Liver (tissue), 9 donors: Measurements from ENCODE around the gene SIPA1L3. TPM values are rescaled to one million over a fixed set of nuclear protein-coding genes. Genes with fewer than 3 reads are reported as not detected.

Experiments used
- DNase-seq: peaks from one replicate; pipeline ENCODE4 v3.0.0-alpha.2; 2017; ENCODE audit warnings: low spot score
- H3K27ac ChIP-seq, 2 donors: one replicate each; pipeline ENCODE4 v1.7.0; 2013; ENCODE audit warnings: inconsistent platforms in 2 of 2, low read length in 2 of 2, control low read depth in 1 of 2, low read depth in 1 of 2, mild to moderate bottlenecking in 1 of 2
- H3K27me3 ChIP-seq, 4 donors: one replicate each; pipeline versions ENCODE4 v1.6.1 to v1.7.0; 2013; ENCODE audit warnings: low read length in 3 of 4, inconsistent platforms in 1 of 4, mild to moderate bottlenecking in 1 of 4, moderate library complexity in 1 of 4; ENCODE audit not compliant: control insufficient read depth in 4 of 4, insufficient read depth in 4 of 4
- H3K36me3 ChIP-seq, 4 donors: one replicate each; pipeline versions ENCODE4 v1.6.1 to v1.7.0; 2013; ENCODE audit warnings: low read length in 3 of 4, mild to moderate bottlenecking in 3 of 4, low read depth in 1 of 4, moderate library complexity in 1 of 4; ENCODE audit not compliant: control insufficient read depth in 4 of 4, insufficient read depth in 3 of 4
- H3K4me1 ChIP-seq, 4 donors: one replicate each; pipeline versions ENCODE4 v1.6.1 to v1.7.0; 2013; ENCODE audit warnings: low read length in 3 of 4, mild to moderate bottlenecking in 3 of 4, moderate library complexity in 1 of 4; ENCODE audit not compliant: control insufficient read depth in 4 of 4, insufficient read depth in 4 of 4
- H3K4me3 ChIP-seq, 3 donors: one replicate each; pipeline versions ENCODE4 v1.6.1 to v1.7.0; 2013; ENCODE audit warnings: low read length in 3 of 3, control low read depth in 1 of 3, low read depth in 1 of 3, mild to moderate bottlenecking in 1 of 3
- H3K9ac ChIP-seq, 2 donors: one replicate each; pipeline ENCODE4 v1.7.0; 2013; ENCODE audit warnings: low read length in 2 of 2, mild to moderate bottlenecking in 2 of 2, moderate library complexity in 2 of 2, control low read depth in 1 of 2, low read depth in 1 of 2
- H3K9me3 ChIP-seq, 4 donors: one replicate each; pipeline versions ENCODE4 v1.6.1 to v1.7.0; 2013; ENCODE audit warnings: low read length in 3 of 4; ENCODE audit not compliant: control insufficient read depth in 4 of 4
- EGR1 ChIP-seq, 2 donors: IDR thresholded peaks; 2 replicates each; pipeline ENCODE4 v1.6.1; 2016 to 2018; ENCODE audit warnings: antibody characterized with exemption in 2 of 2, low read depth in 2 of 2
- FOXA1 ChIP-seq: IDR thresholded peaks from 2 replicates; pipeline ENCODE4 v1.6.1; 2016; ENCODE audit warnings: antibody characterized with exemption
- GABPA ChIP-seq, 2 donors: IDR thresholded peaks in 1 of 2; conservative IDR thresholded peaks in 1 of 2; 2 replicates each; pipeline ENCODE4 v1.6.1; 2016; ENCODE audit warnings: antibody characterized with exemption in 2 of 2, mild to moderate bottlenecking in 1 of 2, moderate library complexity in 1 of 2
- JUND ChIP-seq, 2 donors: IDR thresholded peaks; 2 replicates each; pipeline ENCODE4 v1.6.1; 2016; ENCODE audit warnings: antibody characterized with exemption in 2 of 2
- RXRA ChIP-seq, 2 donors: IDR thresholded peaks; 2 replicates each; pipeline ENCODE4 v1.6.1; 2017 to 2018; ENCODE audit warnings: antibody characterized with exemption in 2 of 2, mild to moderate bottlenecking in 1 of 2
- SP1 ChIP-seq: IDR thresholded peaks from 2 replicates; pipeline ENCODE4 v1.6.1; 2018; ENCODE audit warnings: antibody characterized with exemption, mild to moderate bottlenecking
- YY1 ChIP-seq: IDR thresholded peaks from 2 replicates; pipeline ENCODE4 v1.6.1; 2016; ENCODE audit warnings: antibody characterized with exemption, mild to moderate bottlenecking
- WGBS: extraction: QIAGEN DNeasy Blood & Tissue Kit; methylation state at CpG from one replicate; pipeline ENCODE4 v1.1.7; 2013; 5-methylcytosine and 5-hydroxymethylcytosine counted together
- polyA plus RNA-seq, 2 donors: library from polyadenylated mRNA; stranded (reverse) in 1 of 2; unstranded in 1 of 2; fragments of 200-250 nt in 1 of 2; fragments of >200 nt in 1 of 2; fragmentation: Nextera tagmentation in 1 of 2; extraction: Ambion mirVana in 1 of 2; gene quantifications; one replicate each; pipeline versions ENCODE4 v1.2.1 to v1.2.3, GENCODE V29; 2013 to 2015
- total RNA-seq, 2 donors: library from RNA; depleted of rRNA; stranded (reverse); fragments of >200 nt; gene quantifications; one replicate each; pipeline ENCODE4 v1.2.3, GENCODE V29; 2014
- TF ChIP-seq, protein P1 (sequence below): IDR thresholded peaks from 2 replicates; pipeline ENCODE4 v1.6.1; 2016; ENCODE audit warnings: antibody characterized with exemption, mild to moderate bottlenecking
- TF ChIP-seq, protein P2 (sequence below): fragments of 150-350 bp; IDR thresholded peaks from 2 replicates; pipeline ENCODE4 v1.5.1; 2017; ENCODE audit warnings: improper control_type of control experiment, low read depth, low read length; ENCODE audit not compliant: missing input control
- TF ChIP-seq, protein P3 (sequence below): IDR thresholded peaks from 2 replicates; pipeline ENCODE4 v1.6.1; 2016; ENCODE audit warnings: antibody characterized with exemption
- TF ChIP-seq, protein P4 (sequence below): IDR thresholded peaks from 2 replicates; pipeline ENCODE4 v1.6.1; 2016; ENCODE audit warnings: antibody characterized with exemption
- donor health status: healthy.
- donor health status: healthy.
- donor health status: healthy.
- donor health status: healthy.
- donor health status: healthy.

Gene SIPA1L3
- total and polyA plus RNA-seq, 4 donors: 2.4 to 10.0 (median 4.4) TPM

DNA sequence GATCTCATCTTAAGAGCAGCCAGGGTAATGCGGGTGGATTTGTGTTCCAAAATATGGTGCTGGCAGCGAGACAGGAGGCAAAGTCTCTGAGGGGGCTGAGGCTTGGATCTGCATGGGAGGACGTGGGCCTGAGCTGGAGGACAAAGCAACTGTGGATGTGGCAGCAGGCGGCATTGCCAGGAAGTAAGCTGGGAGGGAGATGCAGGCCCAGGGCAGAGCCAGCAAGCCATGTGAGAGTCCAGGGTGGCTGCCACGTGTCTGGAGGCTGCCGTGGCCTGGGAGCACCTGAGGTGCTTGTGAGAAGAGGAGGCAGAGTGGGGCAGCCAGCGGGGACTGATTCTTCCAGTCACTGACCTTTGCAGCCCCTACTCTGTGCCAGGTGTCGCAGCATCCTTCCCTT, 265.0 kb downstream of the SIPA1L3 start:
- Histone ChIP-seq H3K9me3 (no peaks in the 10 kb centered on the region), H3K9ac (no peak overlapping the region), H3K36me3 (peaks cover 0 to 8% (median 2%) of the 10 kb centered on the region in 4 donors), H3K4me1 (no peaks in the 10 kb centered on the region), H3K27me3 (no peaks in the 10 kb centered on the region), H3K27ac (no peak overlapping the region), H3K4me3 (no peak overlapping the region)
- 97% methylated on average over 8 of the region's 8 CpGs for WGBS
- TF ChIP-seq JUND (IDR thresholded peaks at IDR 0.05): no peak
- no peak for TF ChIP-seq YY1
- TF ChIP-seq, protein P1, sequence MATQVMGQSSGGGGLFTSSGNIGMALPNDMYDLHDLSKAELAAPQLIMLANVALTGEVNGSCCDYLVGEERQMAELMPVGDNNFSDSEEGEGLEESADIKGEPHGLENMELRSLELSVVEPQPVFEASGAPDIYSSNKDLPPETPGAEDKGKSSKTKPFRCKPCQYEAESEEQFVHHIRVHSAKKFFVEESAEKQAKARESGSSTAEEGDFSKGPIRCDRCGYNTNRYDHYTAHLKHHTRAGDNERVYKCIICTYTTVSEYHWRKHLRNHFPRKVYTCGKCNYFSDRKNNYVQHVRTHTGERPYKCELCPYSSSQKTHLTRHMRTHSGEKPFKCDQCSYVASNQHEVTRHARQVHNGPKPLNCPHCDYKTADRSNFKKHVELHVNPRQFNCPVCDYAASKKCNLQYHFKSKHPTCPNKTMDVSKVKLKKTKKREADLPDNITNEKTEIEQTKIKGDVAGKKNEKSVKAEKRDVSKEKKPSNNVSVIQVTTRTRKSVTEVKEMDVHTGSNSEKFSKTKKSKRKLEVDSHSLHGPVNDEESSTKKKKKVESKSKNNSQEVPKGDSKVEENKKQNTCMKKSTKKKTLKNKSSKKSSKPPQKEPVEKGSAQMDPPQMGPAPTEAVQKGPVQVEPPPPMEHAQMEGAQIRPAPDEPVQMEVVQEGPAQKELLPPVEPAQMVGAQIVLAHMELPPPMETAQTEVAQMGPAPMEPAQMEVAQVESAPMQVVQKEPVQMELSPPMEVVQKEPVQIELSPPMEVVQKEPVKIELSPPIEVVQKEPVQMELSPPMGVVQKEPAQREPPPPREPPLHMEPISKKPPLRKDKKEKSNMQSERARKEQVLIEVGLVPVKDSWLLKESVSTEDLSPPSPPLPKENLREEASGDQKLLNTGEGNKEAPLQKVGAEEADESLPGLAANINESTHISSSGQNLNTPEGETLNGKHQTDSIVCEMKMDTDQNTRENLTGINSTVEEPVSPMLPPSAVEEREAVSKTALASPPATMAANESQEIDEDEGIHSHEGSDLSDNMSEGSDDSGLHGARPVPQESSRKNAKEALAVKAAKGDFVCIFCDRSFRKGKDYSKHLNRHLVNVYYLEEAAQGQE: no peak
- TF ChIP-seq, protein P2, sequence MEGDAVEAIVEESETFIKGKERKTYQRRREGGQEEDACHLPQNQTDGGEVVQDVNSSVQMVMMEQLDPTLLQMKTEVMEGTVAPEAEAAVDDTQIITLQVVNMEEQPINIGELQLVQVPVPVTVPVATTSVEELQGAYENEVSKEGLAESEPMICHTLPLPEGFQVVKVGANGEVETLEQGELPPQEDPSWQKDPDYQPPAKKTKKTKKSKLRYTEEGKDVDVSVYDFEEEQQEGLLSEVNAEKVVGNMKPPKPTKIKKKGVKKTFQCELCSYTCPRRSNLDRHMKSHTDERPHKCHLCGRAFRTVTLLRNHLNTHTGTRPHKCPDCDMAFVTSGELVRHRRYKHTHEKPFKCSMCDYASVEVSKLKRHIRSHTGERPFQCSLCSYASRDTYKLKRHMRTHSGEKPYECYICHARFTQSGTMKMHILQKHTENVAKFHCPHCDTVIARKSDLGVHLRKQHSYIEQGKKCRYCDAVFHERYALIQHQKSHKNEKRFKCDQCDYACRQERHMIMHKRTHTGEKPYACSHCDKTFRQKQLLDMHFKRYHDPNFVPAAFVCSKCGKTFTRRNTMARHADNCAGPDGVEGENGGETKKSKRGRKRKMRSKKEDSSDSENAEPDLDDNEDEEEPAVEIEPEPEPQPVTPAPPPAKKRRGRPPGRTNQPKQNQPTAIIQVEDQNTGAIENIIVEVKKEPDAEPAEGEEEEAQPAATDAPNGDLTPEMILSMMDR: no peak
- no peak for TF ChIP-seq EGR1 (IDR thresholded peaks at IDR 0.05; ENCODE audit: low read depth in 2 of 2)
- TF ChIP-seq, protein P3, sequence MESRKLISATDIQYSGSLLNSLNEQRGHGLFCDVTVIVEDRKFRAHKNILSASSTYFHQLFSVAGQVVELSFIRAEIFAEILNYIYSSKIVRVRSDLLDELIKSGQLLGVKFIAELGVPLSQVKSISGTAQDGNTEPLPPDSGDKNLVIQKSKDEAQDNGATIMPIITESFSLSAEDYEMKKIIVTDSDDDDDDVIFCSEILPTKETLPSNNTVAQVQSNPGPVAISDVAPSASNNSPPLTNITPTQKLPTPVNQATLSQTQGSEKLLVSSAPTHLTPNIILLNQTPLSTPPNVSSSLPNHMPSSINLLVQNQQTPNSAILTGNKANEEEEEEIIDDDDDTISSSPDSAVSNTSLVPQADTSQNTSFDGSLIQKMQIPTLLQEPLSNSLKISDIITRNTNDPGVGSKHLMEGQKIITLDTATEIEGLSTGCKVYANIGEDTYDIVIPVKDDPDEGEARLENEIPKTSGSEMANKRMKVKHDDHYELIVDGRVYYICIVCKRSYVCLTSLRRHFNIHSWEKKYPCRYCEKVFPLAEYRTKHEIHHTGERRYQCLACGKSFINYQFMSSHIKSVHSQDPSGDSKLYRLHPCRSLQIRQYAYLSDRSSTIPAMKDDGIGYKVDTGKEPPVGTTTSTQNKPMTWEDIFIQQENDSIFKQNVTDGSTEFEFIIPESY: no peak
- no peak for TF ChIP-seq RXRA (IDR thresholded peaks at IDR 0.05)
- TF ChIP-seq, protein P4, sequence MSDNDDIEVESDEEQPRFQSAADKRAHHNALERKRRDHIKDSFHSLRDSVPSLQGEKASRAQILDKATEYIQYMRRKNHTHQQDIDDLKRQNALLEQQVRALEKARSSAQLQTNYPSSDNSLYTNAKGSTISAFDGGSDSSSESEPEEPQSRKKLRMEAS: no peak
- no peak for TF ChIP-seq GABPA (IDR thresholded peaks at IDR 0.05 in 1 of 2, conservative IDR thresholded peaks at IDR 0.05 in 1 of 2)
- no peak for DNase-seq

DNA sequence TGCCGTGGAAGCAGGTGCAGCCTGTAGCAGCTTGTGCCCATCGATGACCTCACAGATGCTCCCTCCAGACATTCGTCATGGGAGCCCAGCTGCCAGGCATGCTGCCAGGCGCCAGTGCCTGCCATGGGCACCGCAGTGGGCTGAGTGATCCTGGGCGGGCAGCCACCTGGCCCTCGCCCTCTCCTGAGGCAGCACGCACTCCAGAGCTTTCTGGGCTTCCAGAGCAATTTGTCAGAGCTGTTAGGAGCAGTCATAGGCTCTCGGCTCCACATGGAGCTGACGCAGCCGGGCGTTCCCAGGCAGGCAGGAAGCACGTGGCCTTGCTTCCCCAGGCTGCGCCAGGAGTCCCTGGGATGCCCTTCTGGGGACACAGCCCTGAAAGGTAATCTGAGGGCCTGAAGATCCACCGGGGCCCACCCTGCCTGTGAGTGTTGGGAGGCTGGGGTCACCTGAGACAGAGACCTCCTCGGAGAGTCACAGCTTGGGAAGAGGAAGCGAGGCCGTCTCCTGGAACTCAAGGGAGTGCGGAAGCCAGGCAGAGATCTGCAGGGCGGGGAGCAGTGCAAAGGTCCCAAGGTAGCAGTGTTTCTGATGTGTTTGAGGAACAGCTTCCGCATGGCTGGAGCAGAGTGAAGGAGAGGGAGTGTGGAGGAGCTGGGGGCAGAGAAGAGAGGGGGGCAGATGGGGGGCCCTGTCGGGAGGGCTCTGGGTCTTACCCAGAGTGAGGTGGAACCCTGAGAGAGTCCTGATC, 266.5 kb downstream of the SIPA1L3 start:
- TF ChIP-seq, protein P3: no peak
- no peak for TF ChIP-seq YY1
- TF ChIP-seq, protein P1: no peak
- TF ChIP-seq, protein P2: no peak
- no peak for TF ChIP-seq FOXA1
- TF ChIP-seq JUND (IDR thresholded peaks at IDR 0.05): no peak
- no peak for TF ChIP-seq SP1
- Histone ChIP-seq H3K9me3 (no peaks in the 10 kb centered on the region), H3K4me3 (no peak overlapping the region), H3K27me3 (no peaks in the 10 kb centered on the region), H3K4me1 (no peaks in the 10 kb centered on the region), H3K27ac (no peak overlapping the region), H3K36me3 (peaks cover 0 to 3% (median 1%) of the 10 kb centered on the region in 4 donors), H3K9ac (no peak overlapping the region)
- DNase-seq: no peak
- 91% methylated on average over 22 of the region's 22 CpGs for WGBS
